Neural cell (in vitro differentiated cells): ENCODE data around the gene VWA5B1. TPM values are rescaled to one million over a fixed set of nuclear protein-coding genes. Genes with fewer than 3 reads are reported as not detected.

ENCODE experiments used
- H2AFZ ChIP-seq: fragments of 200-600, 300-800 bp; sonication (generic), shearing (Covaris generic); 2 replicates; pipeline ENCODE4 v1.6.0; 2014; ENCODE audit warnings: low read depth, mild to moderate bottlenecking, antibody characterized with exemption, low read length, moderate library complexity
- H3F3A ChIP-seq: fragments of 200-600 bp; shearing (Covaris generic); 2 replicates; pipeline ENCODE4 v1.6.1; 2016; ENCODE audit warnings: mild to moderate bottlenecking, moderate library complexity, mixed read lengths, antibody characterized with exemption, low read length; ENCODE audit not compliant: insufficient read depth, poor library complexity, severe bottlenecking
- H3K27ac ChIP-seq: fragments of 200-600, 300-800 bp; sonication (generic), shearing (Covaris generic); 2 replicates; pipeline ENCODE4 v1.5.1; 2014; ENCODE audit warnings: mild to moderate bottlenecking, low read length, moderate library complexity
- H3K27me3 ChIP-seq: fragments of 300-800, 200-600 bp; sonication (generic), shearing (Covaris generic); 2 replicates; pipeline ENCODE4 v1.6.0; 2014; ENCODE audit warnings: mild to moderate bottlenecking, low read depth, low read length, moderate library complexity; ENCODE audit not compliant: insufficient read depth
- H3K36me3 ChIP-seq: fragments of 300-800, 200-600 bp; sonication (generic), shearing (Covaris generic); 2 replicates; pipeline ENCODE4 v1.5.1; 2014; ENCODE audit warnings: mild to moderate bottlenecking, antibody characterized with exemption, low read length, moderate library complexity; ENCODE audit not compliant: insufficient read depth
- H3K4me2 ChIP-seq: fragments of 300-800, 200-600 bp; sonication (generic), shearing (Covaris generic); 2 replicates; pipeline ENCODE4 v1.6.0; 2014; ENCODE audit warnings: mild to moderate bottlenecking, low read length
- H3K4me3 ChIP-seq: fragments of 300-800, 200-600 bp; sonication (generic), shearing (Covaris generic); 2 replicates; pipeline ENCODE4 v1.5.1; 2014; ENCODE audit warnings: mild to moderate bottlenecking, low read length, moderate library complexity
- H3K79me2 ChIP-seq: fragments of 200-600 bp; shearing (Covaris generic); replicated peaks from 2 replicates; pipeline ENCODE4 v1.6.0; 2014; ENCODE audit warnings: mild to moderate bottlenecking, low read length, moderate library complexity; ENCODE audit not compliant: insufficient read depth
- H3K9ac ChIP-seq: fragments of 300-800, 200-600 bp; sonication (generic), shearing (Covaris generic); 2 replicates; pipeline ENCODE4 v1.6.1; 2016; ENCODE audit warnings: mild to moderate bottlenecking, low read length, mixed read lengths
- H3K9me2 ChIP-seq: fragments of 200-600 bp; shearing (Covaris generic); 2 replicates; pipeline ENCODE4 v1.6.1; 2016; ENCODE audit warnings: mild to moderate bottlenecking, low read length, mixed read lengths; ENCODE audit not compliant: insufficient read depth
- H3K9me3 ChIP-seq: fragments of 200-600, 300-800 bp; sonication (generic), shearing (Covaris generic); 2 replicates; pipeline ENCODE4 v1.6.1; 2016; ENCODE audit warnings: mild to moderate bottlenecking, mixed run types, low read length, moderate library complexity, mixed read lengths
- H4K20me1 ChIP-seq: fragments of 200-600 bp; shearing (Covaris generic); 2 replicates; pipeline ENCODE4 v1.6.1; 2016; ENCODE audit warnings: mild to moderate bottlenecking, mixed run types; ENCODE audit not compliant: insufficient read depth
- EP300 ChIP-seq: fragments of 450-650 bp; conservative IDR thresholded peaks from 2 replicates; pipeline ENCODE4 v1.6.1; 2014; ENCODE audit warnings: antibody characterized with exemption, mild to moderate bottlenecking, moderate library complexity; ENCODE audit not compliant: poor library complexity, severe bottlenecking
- EZH2 ChIP-seq: fragments of 200-600, 300-800 bp; shearing (Covaris generic), sonication (generic); IDR thresholded peaks from 2 replicates; pipeline ENCODE4 v1.6.1; 2014; ENCODE audit warnings: antibody characterized with exemption, low read length, borderline replicate concordance, mild to moderate bottlenecking; ENCODE audit not compliant: insufficient read depth, poor library complexity, severe bottlenecking
- MXI1 ChIP-seq: fragments of 450-650 bp; conservative IDR thresholded peaks from 2 replicates; pipeline ENCODE4 v1.6.1; 2014; ENCODE audit warnings: antibody characterized with exemption, mild to moderate bottlenecking; ENCODE audit not compliant: poor library complexity, severe bottlenecking
- POLR2AphosphoS5 ChIP-seq: IDR thresholded peaks from 2 replicates; pipeline ENCODE4 v1.6.1; 2012
- RAD21 ChIP-seq: fragments of 450-650 bp; conservative IDR thresholded peaks from 2 replicates; pipeline ENCODE4 v1.6.1; 2014; ENCODE audit warnings: antibody characterized with exemption, mild to moderate bottlenecking, moderate library complexity
- REST ChIP-seq: IDR thresholded peaks from 2 replicates; pipeline ENCODE4 v1.6.1; 2012; ENCODE audit warnings: borderline replicate concordance
- SMC3 ChIP-seq: fragments of 450-650 bp; conservative IDR thresholded peaks from 2 replicates; pipeline ENCODE4 v1.6.1; 2014; ENCODE audit warnings: antibody characterized with exemption, mild to moderate bottlenecking, moderate library complexity; ENCODE audit not compliant: poor library complexity
- TAF1 ChIP-seq: IDR thresholded peaks from 2 replicates; pipeline ENCODE4 v1.6.1; 2012; ENCODE audit warnings: low read depth
- polyA plus RNA-seq: library from polyadenylated mRNA; depleted of rRNA; stranded (reverse); fragments of >200 nt; gene quantifications from 2 replicates; pipeline ENCODE4 v1.2.3, GENCODE V29; 2014
- TF ChIP-seq, protein P1 (sequence below): fragments of 450-650 bp; IDR thresholded peaks from 2 replicates; pipeline ENCODE4 v1.5.1; 2014; ENCODE audit warnings: antibody characterized with exemption, mild to moderate bottlenecking, moderate library complexity; ENCODE audit not compliant: poor library complexity, severe bottlenecking

The VWA5B1 gene
- polyA plus RNA-seq, 1 donor from 2014 or later = 0.27 TPM

- H2AFZ ChIP-seq = no peak overlapping the region
- no peak overlapping the region for H3K9ac ChIP-seq
- TF ChIP-seq RAD21 (no peak), EP300 (no peak), MXI1 (no peak), TAF1 (no peak), REST (no peak), EZH2 (no peak), POLR2AphosphoS5 (no peak), SMC3 (no peak)
- H3K4me2 ChIP-seq = no peak overlapping the region
- H3K4me3 ChIP-seq = no peak overlapping the region
- H3K36me3 ChIP-seq = no peaks in the 10 kb centered on the region
- H3K27ac ChIP-seq = no peak overlapping the region
- H3K27me3 ChIP-seq = no peaks in the 10 kb centered on the region
- H4K20me1 ChIP-seq = no peaks in the 10 kb centered on the region
- H3K79me2 ChIP-seq = no peaks in the 10 kb centered on the region
- H3K9me3 ChIP-seq = no peaks in the 10 kb centered on the region
- no peaks in the 10 kb centered on the region for H3F3A ChIP-seq
- H3K9me2 ChIP-seq = no peaks in the 10 kb centered on the region
Observed at GRCh38 chr1:20344738-20345137, 54.1 kb downstream of the VWA5B1 start.

GRCh38 chr1:20345419-20345818, 54.7 kb downstream of the VWA5B1 start:
- Histone ChIP-seq H3K9me3 (no peaks in the 10 kb centered on the region), H3K9ac (no peak overlapping the region), H3K27ac (no peak overlapping the region), H3K9me2 (no peaks in the 10 kb centered on the region), H3K36me3 (no peaks in the 10 kb centered on the region), H3K4me3 (no peak overlapping the region), H4K20me1 (no peaks in the 10 kb centered on the region), H3K79me2 (no peaks in the 10 kb centered on the region), H3F3A (no peaks in the 10 kb centered on the region), H3K27me3 (no peaks in the 10 kb centered on the region), H2AFZ (no peak overlapping the region), H3K4me2 (no peak overlapping the region)
- no peak for TF ChIP-seq SMC3
- TF ChIP-seq RAD21 = no peak
- TF ChIP-seq TAF1 = no peak
- TF ChIP-seq EZH2 = no peak
- TF ChIP-seq, protein P1, sequence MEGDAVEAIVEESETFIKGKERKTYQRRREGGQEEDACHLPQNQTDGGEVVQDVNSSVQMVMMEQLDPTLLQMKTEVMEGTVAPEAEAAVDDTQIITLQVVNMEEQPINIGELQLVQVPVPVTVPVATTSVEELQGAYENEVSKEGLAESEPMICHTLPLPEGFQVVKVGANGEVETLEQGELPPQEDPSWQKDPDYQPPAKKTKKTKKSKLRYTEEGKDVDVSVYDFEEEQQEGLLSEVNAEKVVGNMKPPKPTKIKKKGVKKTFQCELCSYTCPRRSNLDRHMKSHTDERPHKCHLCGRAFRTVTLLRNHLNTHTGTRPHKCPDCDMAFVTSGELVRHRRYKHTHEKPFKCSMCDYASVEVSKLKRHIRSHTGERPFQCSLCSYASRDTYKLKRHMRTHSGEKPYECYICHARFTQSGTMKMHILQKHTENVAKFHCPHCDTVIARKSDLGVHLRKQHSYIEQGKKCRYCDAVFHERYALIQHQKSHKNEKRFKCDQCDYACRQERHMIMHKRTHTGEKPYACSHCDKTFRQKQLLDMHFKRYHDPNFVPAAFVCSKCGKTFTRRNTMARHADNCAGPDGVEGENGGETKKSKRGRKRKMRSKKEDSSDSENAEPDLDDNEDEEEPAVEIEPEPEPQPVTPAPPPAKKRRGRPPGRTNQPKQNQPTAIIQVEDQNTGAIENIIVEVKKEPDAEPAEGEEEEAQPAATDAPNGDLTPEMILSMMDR = no peak
- TF ChIP-seq REST = no peak
- TF ChIP-seq MXI1 = no peak
- no peak for TF ChIP-seq POLR2AphosphoS5
- TF ChIP-seq EP300 = no peak
